Heart right ventricle (tissue), 16 donors: ENCODE data around the gene CNR2. TPM values are rescaled to one million over a fixed set of nuclear protein-coding genes. Genes with fewer than 3 reads are reported as not detected.
"Not testable (repeated sequence)": the region's sequence is repeated elsewhere in the genome, so short reads cannot be mapped to it uniquely, and the experiment has no call there.

ENCODE experiments used
- ATAC-seq, 8 donors: fragments of 200-7000 bp; cut with Tn5 transposase; one replicate each; pipeline ENCODE4 v1.9.1; 2020; ENCODE audit warnings: mild to moderate bottlenecking in 8 of 8, moderate library complexity in 8 of 8, moderate number of reproducible peaks in 1 of 8
- DNase-seq, 2 donors: peaks; one replicate each; pipeline ENCODE4 v3.0.0-alpha.2; 2020
- H3K27ac ChIP-seq, 10 donors: fragments of 200-600 bp; sonication (generic) in 2 of 10; one replicate each; pipeline versions ENCODE4 v1.5.0 to v1.8.0; 2020 to 2022; ENCODE audit warnings: mild to moderate bottlenecking in 3 of 10
- H3K27me3 ChIP-seq, 7 donors: fragments of 200-600 bp; one replicate each; pipeline ENCODE4 v1.8.0; 2021 to 2022; ENCODE audit warnings: mild to moderate bottlenecking in 2 of 7
- H3K36me3 ChIP-seq, 9 donors: fragments of 200-600 bp; sonication (generic) in 1 of 9; one replicate each; pipeline versions ENCODE4 v1.5.0 to v1.8.0; 2020 to 2022; ENCODE audit warnings: mild to moderate bottlenecking in 2 of 9
- H3K4me1 ChIP-seq, 9 donors: fragments of 200-600 bp; sonication (generic) in 1 of 9; one replicate each; pipeline versions ENCODE4 v1.5.0 to v1.8.0; 2020 to 2022; ENCODE audit warnings: mild to moderate bottlenecking in 4 of 9
- H3K4me3 ChIP-seq, 10 donors: fragments of 200-600 bp; sonication (generic) in 2 of 10; one replicate each; pipeline versions ENCODE4 v1.5.0 to v1.8.0; 2020 to 2022; ENCODE audit warnings: mild to moderate bottlenecking in 7 of 10, moderate library complexity in 2 of 10
- H3K9me3 ChIP-seq, 11 donors: fragments of 200-600 bp in 10 of 11; sonication (generic) in 2 of 11; one replicate each; pipeline versions ENCODE4 v1.5.0 to v1.8.0; 2013 to 2022; ENCODE audit warnings: mild to moderate bottlenecking in 2 of 11, control low read depth in 1 of 11, moderate library complexity in 1 of 11
- WGBS, 2 donors: extraction: QIAGEN DNeasy Blood & Tissue Kit; methylation state at CpG; one replicate each; pipeline ENCODE4 v1.1.7; 2013; ENCODE audit warnings: inconsistent platforms in 1 of 2; 5-methylcytosine and 5-hydroxymethylcytosine counted together
- intact Hi-C, 10 donors: fragments of 100-400 bp; cut with DNase I; formaldehyde crosslinking; loops; one replicate each; pipeline versions ENCODE4 v1.11.1 to v1.14.2; 2022
- polyA plus RNA-seq, 2 donors: library from polyadenylated mRNA; stranded (reverse); fragments of 200-250 nt; gene quantifications; one replicate each; pipeline ENCODE4 v1.2.3, GENCODE V29; 2013
- total RNA-seq, 10 donors: library from RNA; stranded (reverse); fragmentation: NEBNext Ultra II Directional in 3 of 10; extraction: Animal tissue kit (Norgen Biotek cat#: 25700) in 3 of 10; gene quantifications; one replicate each; pipeline versions ENCODE4 v1.2.1 to v1.2.4, GENCODE V29; 2021 to 2023
- TF ChIP-seq, protein P1 (sequence below), 9 donors: fragments of 200-600 bp; sonication (generic) in 2 of 9; IDR thresholded peaks; one replicate each; pipeline versions ENCODE4 v1.5.0 to v1.8.0; 2021 to 2022; ENCODE audit warnings: antibody characterized with exemption in 9 of 9, mild to moderate bottlenecking in 5 of 9, moderate library complexity in 1 of 9
- donor health status: Arrhythmogenic right ventricular cardiomyopathy.
- donor health status: ischemic (EF 13 %, LVEDD 7.1; RV severe dilation, severe dysfunction).
- donor health status: healthy with polysubstance abuse.
- donor health status: DM: no; HTN: yes; CAD: no.
- donor health status: DM: no; HTN: no; CAD: no.
- donor health status: ischemic (EF 25% LVEDD 6.9; RV normal size, moderate dysfunction).
- donor health status: ischemic (EF 25% LVEDD 5.7; RV mildly dilated, moderate dysfunction).
- donor health status: healthy.
- donor health status: DM: yes; HTN: yes; CAD: no.
- donor health status: Ischemic cardiomyopathy.
- donor health status: ischemic (EF 35%, LVEDD 5.7; RV mildly dilated, moderate dysfunction).
- donor health status: nonischemic (EF 11% LVEDD 7.7; RV severe dilation, severe dysfunction).
- donor health status: DM: yes; HTN: yes; CAD: no.
- donor health status: PGD.
- donor health status: ischemic (EF 29% LVEDD 5.4; RV normal size, mild dysfunction).
- donor health status: nonischemic (EF 23%, LVEDD 6.1; RV moderate dilation, normal function).

Gene CNR2
- total and polyA plus RNA-seq, 12 donors, result 0.01 to 0.19 TPM; not detected in 10

DNA sequence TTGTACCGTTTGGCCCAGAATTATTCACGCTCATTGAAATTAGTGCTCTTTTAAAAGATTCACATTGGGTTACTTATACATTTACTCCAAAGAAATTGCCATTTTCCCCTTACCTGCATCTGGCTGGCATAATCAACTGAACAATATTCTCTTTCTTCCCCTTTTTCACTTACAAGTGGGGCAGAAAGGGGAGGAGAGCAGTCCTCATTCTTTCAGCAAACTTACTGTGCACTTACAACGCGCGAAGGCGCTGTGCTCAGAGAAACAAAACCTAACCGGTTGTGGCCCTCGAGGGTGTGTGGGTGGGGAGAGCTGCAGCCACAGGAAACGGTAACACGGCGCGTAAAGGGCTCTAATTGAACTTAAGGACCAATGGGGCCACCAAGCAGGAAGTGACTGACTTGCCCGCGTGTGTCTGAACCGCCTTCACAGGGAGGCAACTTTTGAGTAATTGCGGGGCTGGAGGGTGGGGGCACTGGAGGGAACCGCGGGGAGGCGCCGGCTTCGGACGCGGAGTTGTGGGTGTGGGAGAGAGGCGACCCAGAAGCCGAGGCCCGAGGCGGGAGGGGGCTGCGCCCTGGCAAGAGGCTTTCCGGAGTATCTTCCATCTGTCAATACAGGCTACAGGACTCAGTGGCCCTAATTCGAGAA is 45.8 kb upstream of the CNR2 start:
- WGBS, 2 donors, result 2% methylated on average over 30 of the region's 30 CpGs
- TF ChIP-seq, protein P1, sequence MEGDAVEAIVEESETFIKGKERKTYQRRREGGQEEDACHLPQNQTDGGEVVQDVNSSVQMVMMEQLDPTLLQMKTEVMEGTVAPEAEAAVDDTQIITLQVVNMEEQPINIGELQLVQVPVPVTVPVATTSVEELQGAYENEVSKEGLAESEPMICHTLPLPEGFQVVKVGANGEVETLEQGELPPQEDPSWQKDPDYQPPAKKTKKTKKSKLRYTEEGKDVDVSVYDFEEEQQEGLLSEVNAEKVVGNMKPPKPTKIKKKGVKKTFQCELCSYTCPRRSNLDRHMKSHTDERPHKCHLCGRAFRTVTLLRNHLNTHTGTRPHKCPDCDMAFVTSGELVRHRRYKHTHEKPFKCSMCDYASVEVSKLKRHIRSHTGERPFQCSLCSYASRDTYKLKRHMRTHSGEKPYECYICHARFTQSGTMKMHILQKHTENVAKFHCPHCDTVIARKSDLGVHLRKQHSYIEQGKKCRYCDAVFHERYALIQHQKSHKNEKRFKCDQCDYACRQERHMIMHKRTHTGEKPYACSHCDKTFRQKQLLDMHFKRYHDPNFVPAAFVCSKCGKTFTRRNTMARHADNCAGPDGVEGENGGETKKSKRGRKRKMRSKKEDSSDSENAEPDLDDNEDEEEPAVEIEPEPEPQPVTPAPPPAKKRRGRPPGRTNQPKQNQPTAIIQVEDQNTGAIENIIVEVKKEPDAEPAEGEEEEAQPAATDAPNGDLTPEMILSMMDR (IDR thresholded peaks at IDR 0.05), result peak in 8 of 9 donors; percentile 10 to 75 (median 37)
- H3K4me1 ChIP-seq, result peaks cover 0 to 58% (median 33%) of the 10 kb centered on the region in 9 donors
- H3K27me3 ChIP-seq, result no peaks in the 10 kb centered on the region
- H3K9me3 ChIP-seq, result no peaks in the 10 kb centered on the region
- intact Hi-C loops, result loop anchor here in 8 of 10 donors (2.0 to 10.0 kb wide), 6 partner anchors 60 to 166 kb away; no protein-coding TSS in a partner anchor
- H3K36me3 ChIP-seq, result peaks cover 0 to 34% (median 7%) of the 10 kb centered on the region in 9 donors
- peak overlapping the region; percentile 55 to 93 (median 74) for H3K4me3 ChIP-seq
- peak; percentile 76 to 87 (median 80) for ATAC-seq
- DNase-seq, result peak; percentile 73 to 92
- H3K27ac ChIP-seq, result peak overlapping the region; percentile 93 to 100 (median 98)

DNA sequence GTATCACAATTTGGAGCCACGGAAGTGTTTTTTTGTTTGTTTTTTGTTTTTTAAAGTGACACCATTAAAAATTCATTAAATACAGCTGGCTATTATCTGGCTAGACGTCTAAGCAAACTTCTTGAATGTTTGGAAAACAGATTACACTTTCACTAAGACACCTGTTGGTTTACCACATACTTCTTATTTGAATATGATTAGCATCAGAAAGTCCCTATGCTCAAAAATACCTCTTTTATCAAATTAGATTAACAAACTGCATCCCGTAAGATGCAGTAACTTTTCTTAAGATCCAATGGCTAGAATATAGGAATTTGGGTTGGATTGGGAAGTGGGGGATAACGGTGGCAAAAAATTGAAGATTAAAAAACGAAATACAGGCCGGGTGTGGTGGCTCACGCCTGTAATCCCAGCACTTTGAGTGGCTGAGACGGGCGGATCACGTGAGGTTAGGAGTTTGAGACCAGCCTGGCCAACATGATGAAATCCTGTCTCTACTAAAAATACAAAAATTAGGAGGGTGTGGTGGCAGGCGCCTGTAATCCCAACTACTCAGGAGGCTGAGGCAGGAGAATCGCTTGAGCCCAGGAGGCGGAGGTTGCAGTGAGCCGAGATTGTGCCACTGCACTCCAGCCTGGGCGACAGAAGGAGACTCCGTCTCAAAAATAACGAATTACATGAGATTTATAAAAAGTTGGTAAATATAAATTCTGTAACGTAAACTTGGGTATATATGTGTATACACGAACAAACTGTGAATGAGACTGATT is 45.1 kb upstream of the CNR2 start:
- peaks cover 0 to 51% (median 29%) of the 10 kb centered on the region in 9 donors for H3K4me1 ChIP-seq
- peak overlapping the region; percentile 93 to 100 (median 98) for H3K27ac ChIP-seq
- not testable (repeated sequence) for DNase-seq, H3K27me3 ChIP-seq, H3K9me3 ChIP-seq, ATAC-seq
- H3K4me3 ChIP-seq, result peak overlapping the region in 9 of 10 donors; percentile 55 to 91 (median 71)
- WGBS, 2 donors, result 67 to 69% methylated on average over 19 of the region's 19 CpGs
- intact Hi-C loops, result loop anchor here in 8 of 10 donors (2.0 to 10.0 kb wide), 6 partner anchors 61 to 167 kb away; no protein-coding TSS in a partner anchor
- H3K36me3 ChIP-seq, result peaks cover 0 to 27% (median 7%) of the 10 kb centered on the region in 9 donors

DNA sequence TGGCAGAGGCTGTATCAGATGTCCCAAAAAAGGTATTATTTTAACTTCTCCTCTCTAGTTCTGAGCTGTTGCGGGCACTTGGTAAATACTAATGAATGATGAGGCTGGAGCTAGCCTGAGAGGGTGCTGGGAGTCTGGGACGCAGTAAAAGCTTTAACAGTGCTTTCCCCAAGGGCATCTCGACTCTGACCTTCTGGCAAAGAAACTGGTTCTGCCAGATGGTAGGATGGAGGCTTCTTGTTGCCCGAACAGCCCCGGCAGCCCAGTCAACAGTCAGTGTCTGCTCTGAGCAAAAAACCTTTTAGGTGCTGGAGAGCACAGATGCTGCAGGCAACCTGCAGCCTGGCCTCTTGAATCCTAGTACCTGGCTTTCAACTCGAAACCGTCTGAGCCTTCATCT is 43.9 kb upstream of the CNR2 start:
- peak overlapping the region in 6 of 10 donors; percentile 4 to 99 (median 32) for H3K27ac ChIP-seq
- 47 to 56% methylated on average over 7 of the region's 7 CpGs for WGBS, 2 donors
- no peaks in the 10 kb centered on the region for H3K27me3 ChIP-seq
- H3K4me3 ChIP-seq, result no peak overlapping the region
- TF ChIP-seq, protein P1 (IDR thresholded peaks at IDR 0.05), result no peak
- peak in 1 of 2 donors; percentile 29 for DNase-seq
- no peak for ATAC-seq
- peaks cover 0 to 15% (median 7%) of the 10 kb centered on the region in 9 donors for H3K36me3 ChIP-seq
- intact Hi-C loops, result loop anchor here in 5 of 10 donors (5.0 to 10.0 kb wide), 4 partner anchors 65 to 168 kb away; no protein-coding TSS in a partner anchor
- H3K9me3 ChIP-seq, result no peaks in the 10 kb centered on the region
- H3K4me1 ChIP-seq, result peaks cover 0 to 43% (median 27%) of the 10 kb centered on the region in 9 donors

DNA sequence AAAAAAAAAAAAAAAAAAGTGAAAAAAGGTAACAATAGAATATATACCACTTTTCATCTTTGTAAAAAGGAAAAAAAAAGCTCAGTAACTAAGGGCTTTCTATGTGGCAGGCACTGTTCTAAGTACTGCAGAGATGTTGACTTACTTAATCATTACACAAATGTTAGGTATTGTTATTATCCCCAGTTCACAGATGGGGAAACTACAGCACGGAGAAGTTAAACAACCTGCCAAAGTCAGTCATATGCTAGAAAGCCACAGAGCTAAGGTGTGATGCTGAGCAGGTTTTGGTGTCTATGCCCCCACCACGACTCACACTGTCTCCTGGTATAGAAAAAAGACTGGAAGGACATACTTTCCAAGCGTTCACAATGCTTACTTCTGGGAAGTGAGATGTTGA is 39.9 kb upstream of the CNR2 start:
- TF ChIP-seq, protein P1 (IDR thresholded peaks at IDR 0.05), result no peak
- Histone ChIP-seq H3K4me3 (no peak overlapping the region), H3K27me3 (no peaks in the 10 kb centered on the region), H3K36me3 (no peaks in the 10 kb centered on the region), H3K27ac (no peak overlapping the region), H3K9me3 (no peaks in the 10 kb centered on the region), H3K4me1 (peaks cover 0 to 20% (median 10%) of the 10 kb centered on the region in 9 donors)
- 75 to 94% methylated on average over 3 of the region's 3 CpGs for WGBS, 2 donors
- DNase-seq (no peak), ATAC-seq (no peak)
- intact Hi-C loops, result loop anchor here in 1 of 10 donors (10.0 kb wide), 2 partner anchors 72 to 172 kb away; no protein-coding TSS in a partner anchor
